A673 (cell line): ENCODE data around the gene NGEF. TPM values are rescaled to one million over a fixed set of nuclear protein-coding genes. Genes with fewer than 3 reads are reported as not detected.

Source experiments
- BruUV-seq: library from RNA; stranded (reverse); fragments of 400-500 nt; replicated peaks from 2 replicates; lab custom pipeline; 2021; lab: Mats Ljungman, UMichigan
- CTCF ChIA-PET: fragments of 300-600 bp; sonication (Branson Sonifier 250); formaldehyde crosslinking; loops from one replicate; lab custom pipeline; 2022; ENCODE audit warnings: antibody characterized with exemption; lab: Charles Lee
- POLR2A ChIA-PET: fragments of 300-600 bp; sonication (Branson Sonifier 250); formaldehyde crosslinking; loops from one replicate; lab custom pipeline; 2022; ENCODE audit warnings: antibody characterized with exemption; ENCODE audit not compliant: low non-redundant PET; lab: Charles Lee
- DNase-seq: peaks from one replicate; pipeline ENCODE4 v3.0.0-alpha.2; 2015; ENCODE audit warnings: low spot score
- H3K27ac ChIP-seq: fragments of 200-600 bp; sonication (generic); 2 replicates; pipeline ENCODE4 v1.5.1; 2016; ENCODE audit warnings: mixed run types, low read depth, mild to moderate bottlenecking, mixed read lengths, antibody characterized with exemption, low read length; ENCODE audit not compliant: poor library complexity, severe bottlenecking
- H3K27me3 ChIP-seq: fragments of 200-600 bp; sonication (generic); replicated peaks from 2 replicates; pipeline ENCODE4 v1.6.1; 2017; ENCODE audit warnings: mixed run types, low read depth, mild to moderate bottlenecking, mixed read lengths, antibody characterized with exemption, low read length; ENCODE audit not compliant: insufficient read depth, poor library complexity
- H3K36me3 ChIP-seq: fragments of 200-600 bp; sonication (generic); 2 replicates; pipeline ENCODE4 v1.6.1; 2016; ENCODE audit warnings: mixed run types, mild to moderate bottlenecking, mixed read lengths, antibody characterized with exemption, low read length; ENCODE audit not compliant: insufficient read depth, poor library complexity, severe bottlenecking
- H3K4me1 ChIP-seq: fragments of 200-600 bp; sonication (generic); 2 replicates; pipeline ENCODE4 v1.6.1; 2017; ENCODE audit warnings: mixed run types, mild to moderate bottlenecking, mixed read lengths, antibody characterized with exemption, low read length; ENCODE audit not compliant: insufficient read depth, poor library complexity, severe bottlenecking
- H3K4me3 ChIP-seq: fragments of 200-600 bp; sonication (generic); 2 replicates; pipeline ENCODE4 v1.5.1; 2016; ENCODE audit warnings: low read depth, mixed run types, mild to moderate bottlenecking, mixed read lengths, low read length; ENCODE audit not compliant: poor library complexity, severe bottlenecking
- H3K9me3 ChIP-seq: fragments of 200-600 bp; sonication (generic); 2 replicates; pipeline ENCODE4 v1.6.1; 2016; ENCODE audit warnings: mixed run types, low read depth, mild to moderate bottlenecking, mixed read lengths, antibody characterized with exemption, low read length; ENCODE audit not compliant: poor library complexity, severe bottlenecking
- EZH2 ChIP-seq: fragments of 200-600 bp; sonication (generic); IDR thresholded peaks from 2 replicates; pipeline ENCODE4 v1.6.1; 2017; ENCODE audit warnings: borderline replicate concordance, low read depth, mild to moderate bottlenecking, mixed read lengths, antibody characterized with exemption, low read length; ENCODE audit not compliant: poor library complexity, severe bottlenecking
- intact Hi-C: fragments of 100-400 bp; cut with micrococcal nuclease; formaldehyde crosslinking; loops from one replicate; pipeline ENCODE4 v1.10.0; 2022; ENCODE audit not compliant: unreplicated experiment
- total RNA-seq: library from RNA; stranded (reverse); gene quantifications from 2 replicates; pipeline ENCODE4 v1.2.3, GENCODE V29; 2021
- TF ChIP-seq, protein P1 (sequence below): fragments of 300-800, 200-600 bp; sonication (generic); conservative IDR thresholded peaks from 2 replicates; pipeline ENCODE4 v1.5.1; 2017; ENCODE audit warnings: low read depth, mild to moderate bottlenecking, antibody characterized with exemption, low read length, moderate library complexity, mixed read lengths

The NGEF gene
- total RNA-seq, 1 experiment from 2014 or later = 0.69 TPM

DNA sequence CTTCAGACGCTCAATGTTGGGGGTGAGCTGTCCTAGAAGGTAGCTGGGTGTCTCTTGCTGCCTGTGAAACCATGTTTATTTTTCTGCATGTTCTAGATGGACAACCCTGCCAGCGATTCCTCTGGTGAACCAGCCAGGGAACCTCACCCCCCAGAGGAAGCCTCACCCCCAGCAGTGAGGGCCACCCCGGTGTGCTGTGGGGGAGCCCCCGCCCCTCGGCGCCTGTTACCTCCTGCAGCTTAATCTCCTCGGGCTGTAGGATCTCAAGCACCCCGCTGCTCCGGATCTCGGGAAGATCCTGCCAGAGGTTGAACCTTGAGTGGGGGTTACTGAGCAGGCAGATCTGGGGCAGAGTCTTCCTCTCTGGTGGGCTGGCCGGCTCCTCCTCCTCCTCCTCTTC is 93.0 kb downstream of the NGEF start:
- BruUV-seq = no TSS peak

GRCh38 chr2:232919141-232919540 is 93.9 kb downstream of the NGEF start:
- no peaks in the 10 kb centered on the region for H3K9me3 ChIP-seq
- ChIA-PET CTCF (no interaction called here), POLR2A (no interaction called here)
- no peaks in the 10 kb centered on the region for H3K36me3 ChIP-seq
- no peaks in the 10 kb centered on the region for H3K27me3 ChIP-seq
- BruUV-seq = no TSS peak
- TF ChIP-seq, protein P1, sequence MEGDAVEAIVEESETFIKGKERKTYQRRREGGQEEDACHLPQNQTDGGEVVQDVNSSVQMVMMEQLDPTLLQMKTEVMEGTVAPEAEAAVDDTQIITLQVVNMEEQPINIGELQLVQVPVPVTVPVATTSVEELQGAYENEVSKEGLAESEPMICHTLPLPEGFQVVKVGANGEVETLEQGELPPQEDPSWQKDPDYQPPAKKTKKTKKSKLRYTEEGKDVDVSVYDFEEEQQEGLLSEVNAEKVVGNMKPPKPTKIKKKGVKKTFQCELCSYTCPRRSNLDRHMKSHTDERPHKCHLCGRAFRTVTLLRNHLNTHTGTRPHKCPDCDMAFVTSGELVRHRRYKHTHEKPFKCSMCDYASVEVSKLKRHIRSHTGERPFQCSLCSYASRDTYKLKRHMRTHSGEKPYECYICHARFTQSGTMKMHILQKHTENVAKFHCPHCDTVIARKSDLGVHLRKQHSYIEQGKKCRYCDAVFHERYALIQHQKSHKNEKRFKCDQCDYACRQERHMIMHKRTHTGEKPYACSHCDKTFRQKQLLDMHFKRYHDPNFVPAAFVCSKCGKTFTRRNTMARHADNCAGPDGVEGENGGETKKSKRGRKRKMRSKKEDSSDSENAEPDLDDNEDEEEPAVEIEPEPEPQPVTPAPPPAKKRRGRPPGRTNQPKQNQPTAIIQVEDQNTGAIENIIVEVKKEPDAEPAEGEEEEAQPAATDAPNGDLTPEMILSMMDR = no peak
- TF ChIP-seq EZH2 = no peak
- no peak for DNase-seq
- H3K4me1 ChIP-seq = peaks cover 11% of the 10 kb centered on the region
- no peak overlapping the region for H3K4me3 ChIP-seq
- intact Hi-C loops = no loop called here
- H3K27ac ChIP-seq = no peak overlapping the region

More for the DNA sequence above, 93.0 kb downstream of the NGEF start:
- CTCF ChIA-PET = no interaction called here
- intact Hi-C loops = no loop called here
- peak; percentile 25 for DNase-seq
- Histone ChIP-seq H3K36me3 (no peaks in the 10 kb centered on the region), H3K9me3 (no peaks in the 10 kb centered on the region), H3K27ac (no peak overlapping the region), H3K27me3 (peaks cover 2% of the 10 kb centered on the region), H3K4me1 (peaks cover 11% of the 10 kb centered on the region), H3K4me3 (peak overlapping the region; percentile 30)
- POLR2A ChIA-PET = no interaction called here
- TF ChIP-seq, protein P1 = no peak
- TF ChIP-seq EZH2 = no peak

GRCh38 chr2:232913903-232914302 is 99.2 kb downstream of the NGEF start:
- POLR2A ChIA-PET = no interaction called here
- no peak for DNase-seq
- CTCF ChIA-PET = no interaction called here
- TF ChIP-seq EZH2 = no peak
- TF ChIP-seq, protein P1 = no peak
- H3K27me3 ChIP-seq = no peaks in the 10 kb centered on the region
- BruUV-seq = no TSS peak
- H3K27ac ChIP-seq = no peak overlapping the region
- H3K4me1 ChIP-seq = no peaks in the 10 kb centered on the region
- H3K4me3 ChIP-seq = no peak overlapping the region
- intact Hi-C loops = no loop called here
- H3K9me3 ChIP-seq = peaks cover 12% of the 10 kb centered on the region
- no peaks in the 10 kb centered on the region for H3K36me3 ChIP-seq
